K562 (cell line): Measurements from ENCODE around the gene ERG28. TPM values are rescaled to one million over a fixed set of nuclear protein-coding genes. Genes with fewer than 3 reads are reported as not detected.

Experiments
- ATAC-seq: fragments of 200-7000 bp; cut with Tn5 transposase; 3 replicates; pipeline ENCODE4 v1.9.1; 2020; ENCODE audit warnings: moderate library complexity
- BruUV-seq: library from RNA; stranded (reverse); fragments of 400-500 nt; replicated peaks from 2 replicates; lab custom pipeline; 2021; lab: Mats Ljungman, UMichigan
- CTCF ChIA-PET: fragments of 300-600 bp; formaldehyde crosslinking; extraction: SDS; loops from one replicate; lab custom pipeline; 2021; ENCODE audit warnings: low intra/inter-chr PET ratio; lab: Yijun Ruan, JAX
- POLR2A ChIA-PET: fragments of 300-600, 350-650 bp; sonication (Branson Sonifier 250); formaldehyde crosslinking; extraction: SDS; loops from one replicate; lab custom pipeline; 2021; ENCODE audit warnings: antibody characterized with exemption, inconsistent platforms; lab: Yijun Ruan, JAX
- DNase-seq, 4 experiments: peaks; one replicate each; pipeline versions ENCODE4 v3.0.0 to v3.0.0-alpha.2; 2011 to 2018; ENCODE audit warnings: low spot score in 3 of 4, mixed read lengths in 3 of 4; ENCODE audit errors: extremely low read depth in 1 of 4
- FAIRE-seq: peaks from 2 replicates; lab custom pipeline; 2011; peaks lifted over from hg19 to GRCh38; lab: Jason Lieb, UNC
- H2AFZ ChIP-seq: 2 replicates; pipeline ENCODE4 v1.6.0; 2011; ENCODE audit warnings: low read depth, low read length, control low read depth, inconsistent platforms
- H3K27ac ChIP-seq: fragments of 200-600 bp; 3 replicates; pipeline ENCODE4 v1.8.0; 2011; ENCODE audit warnings: low read depth, mild to moderate bottlenecking, control low read depth, inconsistent platforms, low read length, moderate library complexity, mixed read lengths; ENCODE audit errors: extremely low read depth
- H3K27me3 ChIP-seq, 2 experiments: fragments of 300-600 bp in 1 of 2; 2 replicates in 1 of 2; 3 replicates in 1 of 2; pipeline versions ENCODE4 v1.6.0 to v1.8.0; 2011; ENCODE audit warnings: inconsistent platforms in 2 of 2, low read length in 2 of 2, mild to moderate bottlenecking in 1 of 2, mixed read lengths in 1 of 2, moderate library complexity in 1 of 2; ENCODE audit not compliant: control insufficient read depth in 2 of 2, insufficient read depth in 2 of 2
- H3K36me3 ChIP-seq: fragments of 300-600 bp; 3 replicates; pipeline ENCODE4 v1.8.0; 2011; ENCODE audit warnings: mild to moderate bottlenecking, low read length, inconsistent platforms; ENCODE audit not compliant: control insufficient read depth, insufficient read depth
- H3K4me1 ChIP-seq, 2 experiments: fragments of 200-600 bp in 1 of 2; replicated peaks in 1 of 2; 2 replicates in 1 of 2; 3 replicates in 1 of 2; pipeline versions ENCODE4 v1.5.1 to v1.8.0; 2011; ENCODE audit warnings: inconsistent platforms in 2 of 2, low read length in 2 of 2, mild to moderate bottlenecking in 1 of 2, mixed read lengths in 1 of 2, moderate library complexity in 1 of 2; ENCODE audit not compliant: control insufficient read depth in 2 of 2, insufficient read depth in 2 of 2
- H3K4me2 ChIP-seq: 2 replicates; pipeline ENCODE4 v1.6.1; 2011; ENCODE audit warnings: low read length, control low read depth, inconsistent platforms, mixed read lengths; ENCODE audit not compliant: insufficient read depth
- H3K4me3 ChIP-seq: fragments of 200-600 bp; sonication (generic), shearing (Covaris generic); 2 replicates; pipeline ENCODE4 v1.5.1; 2016; ENCODE audit warnings: control low read depth, inconsistent platforms
- H3K79me2 ChIP-seq: fragments of 200-600 bp; 3 replicates; pipeline ENCODE4 v1.8.0; 2011; ENCODE audit warnings: low read length, inconsistent platforms; ENCODE audit not compliant: control insufficient read depth, insufficient read depth
- H3K9ac ChIP-seq, 2 experiments: 2 replicates each; pipeline versions ENCODE4 v1.6.0 to v1.6.1; 2011; ENCODE audit warnings: low read depth in 2 of 2, low read length in 2 of 2, control low read depth in 1 of 2, inconsistent platforms in 1 of 2, mild to moderate bottlenecking in 1 of 2, mixed read lengths in 1 of 2; ENCODE audit not compliant: insufficient read depth in 1 of 2
- H3K9me1 ChIP-seq: one replicate; pipeline ENCODE4 v1.6.0; 2011; ENCODE audit warnings: inconsistent platforms, mild to moderate bottlenecking, low read length, moderate library complexity; ENCODE audit not compliant: control insufficient read depth, insufficient read depth
- H3K9me3 ChIP-seq: replicated peaks from 2 replicates; pipeline ENCODE4 v1.5.1; 2011; ENCODE audit warnings: low read depth, low read length, inconsistent platforms; ENCODE audit not compliant: control insufficient read depth, insufficient read depth
- H4K20me1 ChIP-seq: replicated peaks from 2 replicates; pipeline ENCODE4 v1.6.1; 2011; ENCODE audit warnings: low read length, inconsistent platforms, mixed read lengths; ENCODE audit not compliant: control insufficient read depth, insufficient read depth
- ATF7 ChIP-seq: fragments of 450-650 bp; IDR thresholded peaks from 2 replicates; pipeline ENCODE4 v1.7.1; 2014; ENCODE audit warnings: mild to moderate bottlenecking, moderate library complexity
- CREB3 ChIP-seq: fragments of 450-650 bp; conservative IDR thresholded peaks from 2 replicates; pipeline ENCODE4 v1.6.1; 2016; ENCODE audit warnings: missing genetic modification characterization, low read depth, mild to moderate bottlenecking, missing compliant biosample characterization, moderate library complexity
- CREM ChIP-seq: IDR thresholded peaks from 2 replicates; pipeline ENCODE4 v1.6.1; 2014; ENCODE audit warnings: antibody characterized with exemption, low read depth
- FOXO4 ChIP-seq: fragments of 450-650 bp; formaldehyde crosslinking; IDR thresholded peaks from 2 replicates; pipeline ENCODE4 v1.4.0; 2020; ENCODE audit warnings: mild to moderate bottlenecking, moderate library complexity
- JUN ChIP-seq, 2 experiments: sonication (generic) in 1 of 2; formaldehyde crosslinking in 1 of 2; IDR thresholded peaks; 2 replicates each; pipeline versions ENCODE4 v1.6.1 to v1.8.0; 2012 to 2022; ENCODE audit warnings: borderline replicate concordance in 2 of 2, mild to moderate bottlenecking in 2 of 2, improper control_type of control experiment in 1 of 2, low read depth in 1 of 2, low read length in 1 of 2, missing genetic modification reagents in 1 of 2
- KDM5B ChIP-seq: fragments of 200-600 bp; sonication (generic); IDR thresholded peaks from 2 replicates; pipeline ENCODE4 v1.6.1; 2012; ENCODE audit warnings: low read depth, mild to moderate bottlenecking, moderate library complexity, low read length, control low read depth, inconsistent platforms; ENCODE audit not compliant: insufficient replicate concordance
- L3MBTL2 ChIP-seq: fragments of 450-650 bp; IDR thresholded peaks from 2 replicates; pipeline ENCODE4 v1.6.1; 2016; ENCODE audit warnings: mild to moderate bottlenecking, moderate library complexity
- PRDM10 ChIP-seq: fragments of 450-650 bp; IDR thresholded peaks from 2 replicates; pipeline ENCODE4 v1.6.1; 2018; ENCODE audit not compliant: partially characterized antibody
- RAD21 ChIP-seq, 2 experiments: fragments of 250-450 bp in 1 of 2; fragments of 450-650 bp in 1 of 2; sonication (Bioruptor Pico) in 1 of 2; formaldehyde crosslinking in 1 of 2; IDR thresholded peaks in 1 of 2; conservative IDR thresholded peaks in 1 of 2; 2 replicates each; pipeline versions ENCODE4 v1.4.0 to v1.8.0; 2020 to 2022; ENCODE audit warnings: mild to moderate bottlenecking in 2 of 2, moderate library complexity in 1 of 2
- TBL1XR1 ChIP-seq, 2 experiments: IDR thresholded peaks; 2 replicates each; pipeline ENCODE4 v1.6.1; 2012; ENCODE audit warnings: improper control_type of control experiment in 2 of 2, low read length in 2 of 2, mild to moderate bottlenecking in 1 of 2
- ZBTB1 ChIP-seq: sonication (generic); formaldehyde crosslinking; IDR thresholded peaks from 2 replicates; pipeline ENCODE4 v1.8.1; 2023; ENCODE audit warnings: missing genetic modification reagents, low read depth, mild to moderate bottlenecking, borderline replicate concordance
- ZNF436 ChIP-seq: fragments of 250-450, 450-650 bp; sonication (Bioruptor Pico); formaldehyde crosslinking; IDR thresholded peaks from 2 replicates; pipeline ENCODE4 v1.7.0; 2020; ENCODE audit warnings: mild to moderate bottlenecking
- ZNF76 ChIP-seq: fragments of 250-450 bp; sonication (Bioruptor Pico); IDR thresholded peaks from 2 replicates; pipeline ENCODE4 v1.4.0; 2020; ENCODE audit warnings: mild to moderate bottlenecking, moderate library complexity, borderline replicate concordance
- ZSCAN32 ChIP-seq: fragments of 450-650 bp; formaldehyde crosslinking; IDR thresholded peaks from 2 replicates; pipeline ENCODE4 v1.4.0; 2020; ENCODE audit warnings: mild to moderate bottlenecking, moderate library complexity
- WGBS: fragments of 100-300 bp; shearing (Covaris generic); methylation state at CpG from one replicate; pipeline ENCODE4 v1.1.6; 2016; ENCODE audit warnings: low coverage, mixed read lengths; ENCODE audit not compliant: insufficient coverage; ENCODE audit errors: missing lambda C conversion rate; 5-methylcytosine and 5-hydroxymethylcytosine counted together
- in situ Hi-C: fragments of 300-500 bp; cut with MboI; formaldehyde crosslinking; loops from 4 replicates; pipeline ENCODE4 v1.15.0; 2018; ENCODE audit warnings: inconsistent platforms, mixed read lengths
- intact Hi-C: fragments of 100-400 bp; cut with micrococcal nuclease; formaldehyde crosslinking; loops from 2 replicates; pipeline ENCODE4 v1.14.2; 2022
- polyA plus RNA-seq, 8 experiments: library from polyadenylated mRNA; depleted of rRNA in 4 of 8; stranded (reverse) in 5 of 8; unstranded in 3 of 8; fragments of >200 nt; fragmentation: Nextera tagmentation in 2 of 8; fragmentation: Illumina TruSeq in 1 of 8; extraction: Ambion mirVana in 2 of 8; extraction: Trizol in 1 of 8; gene quantifications; 2 replicates each; pipeline versions ENCODE4 v1.2.1 to v1.2.3, GENCODE V29; 2011 to 2014; ENCODE audit warnings: inconsistent platforms in 1 of 8, missing spikeins in 1 of 8
- total RNA-seq, 7 experiments: library from RNA; depleted of rRNA in 6 of 7; stranded (reverse); fragments of >200 nt in 6 of 7; fragmentation: Illumina TruSeq in 2 of 7; extraction: Trizol in 2 of 7; gene quantifications; 2 replicates each; pipeline versions ENCODE4 v1.2.1 to v1.2.3, GENCODE V29; 2011 to 2021; ENCODE audit warnings: low replicate concordance in 1 of 7

ERG28 gene
- total and polyA plus RNA-seq, 9 of the 15 experiments (the other 6 are each of a cell fraction or from before 2014, with no cell fraction given): 3.1 to 34.2 (median 14.2) TPM

DNA sequence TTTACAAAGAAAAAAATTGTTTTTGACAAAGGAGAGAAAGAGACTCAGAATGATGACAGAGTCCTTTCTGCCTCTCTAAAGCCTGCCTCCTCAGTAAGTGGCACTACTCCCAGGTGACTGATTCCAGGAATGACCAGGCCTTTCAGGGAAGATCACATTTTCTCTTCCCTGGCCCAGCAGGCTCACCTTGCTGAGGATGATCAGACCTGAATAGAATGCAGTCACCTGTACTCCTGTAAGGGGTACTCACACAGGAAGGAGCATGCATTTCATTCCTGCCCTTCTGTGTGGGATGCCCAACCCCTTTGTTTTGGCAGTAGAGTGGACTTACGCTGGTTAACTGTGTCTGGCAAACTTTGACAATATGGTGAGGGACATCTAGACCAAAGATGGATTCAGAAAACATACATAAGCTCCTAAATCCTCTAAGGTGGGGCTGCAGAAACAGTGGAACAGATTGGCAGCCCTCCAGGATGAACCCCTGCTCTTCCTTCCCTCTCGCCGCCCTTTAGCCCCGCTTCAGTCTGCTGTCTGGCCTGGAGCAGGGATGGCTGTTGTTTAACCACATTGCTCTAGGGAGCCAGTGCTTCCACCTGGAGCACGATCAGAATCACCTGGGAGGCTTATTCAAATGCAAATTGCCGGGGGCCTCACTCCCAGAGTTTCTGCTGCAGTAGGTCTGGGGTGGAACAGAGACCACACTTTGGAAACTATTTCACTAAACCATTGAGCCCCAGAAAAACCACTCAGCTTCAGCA lies 29.8 kb downstream of the ERG28 start:
- FAIRE-seq: no peak
- CTCF ChIA-PET: no interaction called here

More for the DNA sequence above, 29.8 kb downstream of the ERG28 start:
- H3K4me1 ChIP-seq: no peaks in the 10 kb centered on the region
- H3K9ac ChIP-seq: no peak overlapping the region
- BruUV-seq: no TSS peak
- intact Hi-C loops: no loop called here
- no peak overlapping the region for H3K27ac ChIP-seq
- no peaks in the 10 kb centered on the region for H3K9me1 ChIP-seq
- H4K20me1 ChIP-seq: no peaks in the 10 kb centered on the region
- no peak overlapping the region for H2AFZ ChIP-seq
- WGBS: 0% methylated on average over 4 of the region's 6 CpGs
- no peak for TF ChIP-seq L3MBTL2
- no peak for TF ChIP-seq ZBTB1
- no peak for TF ChIP-seq RAD21 (CRISPR knock-in tag; conservative IDR thresholded peaks at IDR 0.05 in 1 of 2, IDR thresholded peaks at IDR 0.05 in 1 of 2)
- TF ChIP-seq ZNF436 (CRISPR knock-in tag): no peak
- TF ChIP-seq TBL1XR1 (IDR thresholded peaks at IDR 0.05; ENCODE audit: low read length in 2 of 2): no peak
- TF ChIP-seq CREM: no peak
- no peak for TF ChIP-seq KDM5B
- no peak for TF ChIP-seq ZSCAN32
- TF ChIP-seq PRDM10: no peak
- no peak for TF ChIP-seq FOXO4 (CRISPR knock-in tag)
- no peak for TF ChIP-seq ZNF76
- no peak for TF ChIP-seq JUN (IDR thresholded peaks at IDR 0.05; ENCODE audit: borderline replicate concordance, low read depth, low read length)
- TF ChIP-seq JUN (CRISPR knock-in tag; IDR thresholded peaks at IDR 0.05; ENCODE audit: borderline replicate concordance): no peak
- TF ChIP-seq CREB3: no peak
- TF ChIP-seq ATF7: no peak
- peaks cover 0 to 15% of the 10 kb centered on the region in 2 experiments; a peak in 3 of 5 replicates for H3K27me3 ChIP-seq
- ATAC-seq (no peak), DNase-seq (no peak)
- H3K4me3 ChIP-seq: no peak overlapping the region
- in situ Hi-C loops: no loop called here
- POLR2A ChIA-PET: no interaction called here
- H3K4me2 ChIP-seq: no peak overlapping the region
- no peaks in the 10 kb centered on the region for H3K79me2 ChIP-seq
- no peaks in the 10 kb centered on the region for H3K9me3 ChIP-seq
- H3K36me3 ChIP-seq: no peaks in the 10 kb centered on the region
